MM.1S (cell line): Measurements from ENCODE around the gene GLP1R.

Experiments
- EZH2 ChIP-seq: fragments of 300-600 bp; sonication (generic); optimal IDR thresholded peaks from 2 replicates; pipeline ENCODE3; 2017; ENCODE audit warnings: low read depth, mild to moderate bottlenecking, antibody characterized with exemption, low read length, mixed read lengths
- TF ChIP-seq, protein P1 (sequence below): fragments of 300-600 bp; sonication (generic); IDR thresholded peaks from 2 replicates; pipeline ENCODE4 v1.5.1; 2016; ENCODE audit warnings: antibody characterized with exemption, low read length, mixed read lengths

DNA sequence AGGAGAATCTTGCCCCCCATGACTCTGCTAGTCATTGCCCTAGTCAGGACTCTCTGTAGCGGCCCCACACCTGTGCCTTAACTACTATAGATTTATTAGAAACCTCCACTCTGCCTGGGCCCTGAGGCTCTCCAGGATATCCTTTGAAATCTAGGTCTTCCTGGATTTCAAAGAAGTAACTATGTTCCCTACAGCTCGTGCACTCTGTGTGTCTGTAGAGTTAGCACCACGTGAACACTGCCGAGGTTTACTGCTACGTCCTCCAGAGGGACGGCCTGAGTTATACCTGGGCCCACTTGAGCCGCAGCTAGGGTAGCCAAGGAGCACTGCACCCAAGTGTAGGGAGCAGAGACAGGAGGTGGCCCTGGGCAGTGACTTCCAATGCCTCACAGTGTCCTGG is 19.8 kb downstream of the GLP1R start:
- TF ChIP-seq, protein P1, sequence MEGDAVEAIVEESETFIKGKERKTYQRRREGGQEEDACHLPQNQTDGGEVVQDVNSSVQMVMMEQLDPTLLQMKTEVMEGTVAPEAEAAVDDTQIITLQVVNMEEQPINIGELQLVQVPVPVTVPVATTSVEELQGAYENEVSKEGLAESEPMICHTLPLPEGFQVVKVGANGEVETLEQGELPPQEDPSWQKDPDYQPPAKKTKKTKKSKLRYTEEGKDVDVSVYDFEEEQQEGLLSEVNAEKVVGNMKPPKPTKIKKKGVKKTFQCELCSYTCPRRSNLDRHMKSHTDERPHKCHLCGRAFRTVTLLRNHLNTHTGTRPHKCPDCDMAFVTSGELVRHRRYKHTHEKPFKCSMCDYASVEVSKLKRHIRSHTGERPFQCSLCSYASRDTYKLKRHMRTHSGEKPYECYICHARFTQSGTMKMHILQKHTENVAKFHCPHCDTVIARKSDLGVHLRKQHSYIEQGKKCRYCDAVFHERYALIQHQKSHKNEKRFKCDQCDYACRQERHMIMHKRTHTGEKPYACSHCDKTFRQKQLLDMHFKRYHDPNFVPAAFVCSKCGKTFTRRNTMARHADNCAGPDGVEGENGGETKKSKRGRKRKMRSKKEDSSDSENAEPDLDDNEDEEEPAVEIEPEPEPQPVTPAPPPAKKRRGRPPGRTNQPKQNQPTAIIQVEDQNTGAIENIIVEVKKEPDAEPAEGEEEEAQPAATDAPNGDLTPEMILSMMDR, result no peak
- no peak for TF ChIP-seq EZH2
